Neural cell (in vitro differentiated cells): ENCODE measurements around the gene SMARCC2. TPM values are rescaled to one million over a fixed set of nuclear protein-coding genes. Genes with fewer than 3 reads are reported as not detected.

Source experiments
- H2AFZ ChIP-seq: fragments of 200-600, 300-800 bp; sonication (generic), shearing (Covaris generic); 2 replicates; pipeline ENCODE4 v1.6.0; 2014; ENCODE audit warnings: low read depth, mild to moderate bottlenecking, antibody characterized with exemption, low read length, moderate library complexity
- H3F3A ChIP-seq: fragments of 200-600 bp; shearing (Covaris generic); 2 replicates; pipeline ENCODE4 v1.6.1; 2016; ENCODE audit warnings: mild to moderate bottlenecking, moderate library complexity, mixed read lengths, antibody characterized with exemption, low read length; ENCODE audit not compliant: insufficient read depth, poor library complexity, severe bottlenecking
- H3K27ac ChIP-seq: fragments of 200-600, 300-800 bp; sonication (generic), shearing (Covaris generic); 2 replicates; pipeline ENCODE4 v1.5.1; 2014; ENCODE audit warnings: mild to moderate bottlenecking, low read length, moderate library complexity
- H3K27me3 ChIP-seq: fragments of 300-800, 200-600 bp; sonication (generic), shearing (Covaris generic); 2 replicates; pipeline ENCODE4 v1.6.0; 2014; ENCODE audit warnings: mild to moderate bottlenecking, low read depth, low read length, moderate library complexity; ENCODE audit not compliant: insufficient read depth
- H3K36me3 ChIP-seq: fragments of 300-800, 200-600 bp; sonication (generic), shearing (Covaris generic); 2 replicates; pipeline ENCODE4 v1.5.1; 2014; ENCODE audit warnings: mild to moderate bottlenecking, antibody characterized with exemption, low read length, moderate library complexity; ENCODE audit not compliant: insufficient read depth
- H3K4me2 ChIP-seq: fragments of 300-800, 200-600 bp; sonication (generic), shearing (Covaris generic); 2 replicates; pipeline ENCODE4 v1.6.0; 2014; ENCODE audit warnings: mild to moderate bottlenecking, low read length
- H3K4me3 ChIP-seq: fragments of 300-800, 200-600 bp; sonication (generic), shearing (Covaris generic); 2 replicates; pipeline ENCODE4 v1.5.1; 2014; ENCODE audit warnings: mild to moderate bottlenecking, low read length, moderate library complexity
- H3K79me2 ChIP-seq: fragments of 200-600 bp; shearing (Covaris generic); replicated peaks from 2 replicates; pipeline ENCODE4 v1.6.0; 2014; ENCODE audit warnings: mild to moderate bottlenecking, low read length, moderate library complexity; ENCODE audit not compliant: insufficient read depth
- H3K9ac ChIP-seq: fragments of 300-800, 200-600 bp; sonication (generic), shearing (Covaris generic); 2 replicates; pipeline ENCODE4 v1.6.1; 2016; ENCODE audit warnings: mild to moderate bottlenecking, low read length, mixed read lengths
- H3K9me2 ChIP-seq: fragments of 200-600 bp; shearing (Covaris generic); 2 replicates; pipeline ENCODE4 v1.6.1; 2016; ENCODE audit warnings: mild to moderate bottlenecking, low read length, mixed read lengths; ENCODE audit not compliant: insufficient read depth
- H3K9me3 ChIP-seq: fragments of 200-600, 300-800 bp; sonication (generic), shearing (Covaris generic); 2 replicates; pipeline ENCODE4 v1.6.1; 2016; ENCODE audit warnings: mild to moderate bottlenecking, mixed run types, low read length, moderate library complexity, mixed read lengths
- H4K20me1 ChIP-seq: fragments of 200-600 bp; shearing (Covaris generic); 2 replicates; pipeline ENCODE4 v1.6.1; 2016; ENCODE audit warnings: mild to moderate bottlenecking, mixed run types; ENCODE audit not compliant: insufficient read depth
- CTCF ChIP-seq: fragments of 450-650 bp; IDR thresholded peaks from 2 replicates; pipeline ENCODE4 v1.5.1; 2014; ENCODE audit warnings: antibody characterized with exemption, mild to moderate bottlenecking, moderate library complexity; ENCODE audit not compliant: poor library complexity, severe bottlenecking
- EP300 ChIP-seq: fragments of 450-650 bp; conservative IDR thresholded peaks from 2 replicates; pipeline ENCODE4 v1.6.1; 2014; ENCODE audit warnings: antibody characterized with exemption, mild to moderate bottlenecking, moderate library complexity; ENCODE audit not compliant: poor library complexity, severe bottlenecking
- EZH2 ChIP-seq: fragments of 200-600, 300-800 bp; shearing (Covaris generic), sonication (generic); IDR thresholded peaks from 2 replicates; pipeline ENCODE4 v1.6.1; 2014; ENCODE audit warnings: antibody characterized with exemption, low read length, borderline replicate concordance, mild to moderate bottlenecking; ENCODE audit not compliant: insufficient read depth, poor library complexity, severe bottlenecking
- MXI1 ChIP-seq: fragments of 450-650 bp; conservative IDR thresholded peaks from 2 replicates; pipeline ENCODE4 v1.6.1; 2014; ENCODE audit warnings: antibody characterized with exemption, mild to moderate bottlenecking; ENCODE audit not compliant: poor library complexity, severe bottlenecking
- POLR2AphosphoS5 ChIP-seq: IDR thresholded peaks from 2 replicates; pipeline ENCODE4 v1.6.1; 2012
- RAD21 ChIP-seq: fragments of 450-650 bp; conservative IDR thresholded peaks from 2 replicates; pipeline ENCODE4 v1.6.1; 2014; ENCODE audit warnings: antibody characterized with exemption, mild to moderate bottlenecking, moderate library complexity
- REST ChIP-seq: IDR thresholded peaks from 2 replicates; pipeline ENCODE4 v1.6.1; 2012; ENCODE audit warnings: borderline replicate concordance
- SMC3 ChIP-seq: fragments of 450-650 bp; conservative IDR thresholded peaks from 2 replicates; pipeline ENCODE4 v1.6.1; 2014; ENCODE audit warnings: antibody characterized with exemption, mild to moderate bottlenecking, moderate library complexity; ENCODE audit not compliant: poor library complexity
- TAF1 ChIP-seq: IDR thresholded peaks from 2 replicates; pipeline ENCODE4 v1.6.1; 2012; ENCODE audit warnings: low read depth
- polyA plus RNA-seq: library from polyadenylated mRNA; depleted of rRNA; stranded (reverse); fragments of >200 nt; gene quantifications from 2 replicates; pipeline ENCODE4 v1.2.3, GENCODE V29; 2014

Gene SMARCC2
- polyA plus RNA-seq, 1 donor from 2014 or later, result 85.6 TPM

- H2AFZ ChIP-seq, result peak overlapping the region; percentile 74
- H3K27me3 ChIP-seq, result no peaks in the 10 kb centered on the region
- TF ChIP-seq MXI1 (no peak), EP300 (no peak), POLR2AphosphoS5 (no peak), REST (no peak), EZH2 (no peak), TAF1 (no peak), RAD21 (no peak), SMC3 (no peak), CTCF (no peak)
Measured at GRCh38 chr12:56220611-56221231, 31.4 kb upstream of the SMARCC2 start.

GRCh38 chr12:56219840-56220239, 30.6 kb upstream of the SMARCC2 start:
- Histone ChIP-seq H3K27me3 (no peaks in the 10 kb centered on the region), H3K9me2 (no peaks in the 10 kb centered on the region), H3K9ac (no peak overlapping the region), H3K27ac (no peak overlapping the region), H2AFZ (no peak overlapping the region), H4K20me1 (no peaks in the 10 kb centered on the region), H3K9me3 (no peaks in the 10 kb centered on the region), H3K4me3 (peak overlapping the region; percentile 78), H3K36me3 (no peaks in the 10 kb centered on the region), H3K79me2 (peaks cover 9% of the 10 kb centered on the region), H3K4me2 (no peak overlapping the region), H3F3A (peaks cover 5% of the 10 kb centered on the region)
- TF ChIP-seq MXI1 (no peak), REST (no peak), TAF1 (no peak), EZH2 (no peak), RAD21 (no peak), CTCF (no peak), POLR2AphosphoS5 (no peak), SMC3 (no peak), EP300 (no peak)

More at GRCh38 chr12:56220611-56221231, 31.4 kb upstream of the SMARCC2 start:
- Histone ChIP-seq H3K9me2 (no peaks in the 10 kb centered on the region), H3K36me3 (no peaks in the 10 kb centered on the region), H3K79me2 (peaks cover 9% of the 10 kb centered on the region), H3K4me3 (peak overlapping the region; percentile 78), H3K9ac (peak overlapping the region; percentile 97), H3K9me3 (no peaks in the 10 kb centered on the region), H4K20me1 (no peaks in the 10 kb centered on the region), H3K4me2 (peak overlapping the region; percentile 76), H3K27ac (peak overlapping the region; percentile 99), H3F3A (peaks cover 5% of the 10 kb centered on the region)
